KBM-7 (cell line): ENCODE data around the gene SH3RF1.
"Not testable (repeated sequence)": the region's sequence is repeated elsewhere in the genome, so short reads cannot be mapped to it uniquely, and the experiment has no call there.

Source experiments
- DNase-seq: peaks from one replicate; pipeline ENCODE4 v3.0.0-alpha.2; 2015
- in situ Hi-C: fragments of 300-500 bp; cut with MboI; formaldehyde crosslinking; loops from 2 replicates; pipeline ENCODE4 v1.14.3; 2020; ENCODE audit warnings: low sequenced_read_pairs, low pct_unique_long_range_greater_than_20kb, mixed read lengths

Gene SH3RF1

GRCh38 chr4:169279108-169279507 lies 8.4 kb upstream of the SH3RF1 start:
- in situ Hi-C loops = no loop called here
- no peak for DNase-seq

GRCh38 chr4:169278624-169279023 lies 7.9 kb upstream of the SH3RF1 start:
- DNase-seq = no peak
- in situ Hi-C loops = no loop called here

- in situ Hi-C loops, DNase-seq: not testable (repeated sequence)
Observed at GRCh38 chr4:169277838-169278237, 7.1 kb upstream of the SH3RF1 start.

DNA sequence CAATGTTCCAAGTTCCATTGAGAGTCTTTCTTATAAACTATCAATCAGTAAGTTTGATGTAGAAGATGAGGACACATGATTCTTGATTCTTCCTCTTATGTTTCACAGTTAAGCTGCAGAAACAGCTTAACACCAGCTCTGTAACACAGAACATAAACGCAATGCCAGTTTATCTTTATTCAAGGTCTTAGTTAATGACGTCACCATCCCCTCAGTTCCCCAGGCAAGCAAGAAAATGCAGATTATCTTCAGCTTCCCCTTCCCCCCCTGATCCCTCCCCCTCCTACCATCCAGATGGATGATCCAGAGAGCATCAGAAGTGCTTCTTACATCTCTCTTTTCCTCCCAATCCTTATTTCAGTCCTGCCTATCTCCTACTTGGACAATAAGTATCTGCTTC lies 4.4 kb upstream of the SH3RF1 start:
- DNase-seq = no peak
- in situ Hi-C loops = no loop called here

DNA sequence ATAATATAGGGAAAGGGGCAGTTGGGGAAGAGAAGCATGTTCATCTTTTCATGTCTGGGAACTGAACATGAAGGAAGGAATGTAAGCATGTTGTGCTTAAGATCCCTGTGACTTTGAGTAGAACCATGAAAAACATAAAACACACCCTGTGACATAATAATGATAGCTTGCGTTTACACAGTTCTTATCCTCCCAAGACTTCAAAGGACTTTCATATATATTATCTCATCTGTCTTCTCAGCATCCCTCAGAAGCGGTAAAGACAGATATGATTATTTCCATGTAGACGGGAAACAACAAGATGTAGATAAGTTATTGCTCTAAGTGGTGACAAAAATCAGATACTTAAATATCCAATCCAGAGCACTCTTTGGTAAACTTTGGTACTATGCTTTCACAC lies 3.3 kb upstream of the SH3RF1 start:
- no peak for DNase-seq
- in situ Hi-C loops = no loop called here

- DNase-seq = no peak
- in situ Hi-C loops = no loop called here
Observed at GRCh38 chr4:169272265-169272886, 1.6 kb upstream of the SH3RF1 start.

- no peak for DNase-seq
- in situ Hi-C loops = no loop called here
Observed at GRCh38 chr4:169271692-169272007, 894 bp upstream of the SH3RF1 start.

GRCh38 chr4:169269916-169270809 lies 593 bp downstream of the SH3RF1 start:
- peak; percentile 75 for DNase-seq
- in situ Hi-C loops = no loop called here

- no peak for DNase-seq
Observed at GRCh38 chr4:169268951-169269760, 1.6 kb downstream of the SH3RF1 start.

GRCh38 chr4:169267070-169267469 lies 3.7 kb downstream of the SH3RF1 start:
- in situ Hi-C loops = no loop called here
- DNase-seq = no peak

More at GRCh38 chr4:169268951-169269760, 1.6 kb downstream of the SH3RF1 start:
- in situ Hi-C loops = no loop called here

GRCh38 chr4:169266661-169267060 lies 4.1 kb downstream of the SH3RF1 start:
- in situ Hi-C loops = no loop called here
- DNase-seq = no peak

GRCh38 chr4:169266081-169266480 lies 4.7 kb downstream of the SH3RF1 start:
- no peak for DNase-seq
- in situ Hi-C loops = no loop called here

GRCh38 chr4:169263791-169264392 lies 6.9 kb downstream of the SH3RF1 start:
- in situ Hi-C loops = no loop called here
- peak; percentile 31 for DNase-seq

- DNase-seq = no peak
- in situ Hi-C loops = no loop called here
Observed at GRCh38 chr4:169260217-169260866, 10.4 kb downstream of the SH3RF1 start.

GRCh38 chr4:169259271-169259670 lies 11.5 kb downstream of the SH3RF1 start:
- no peak for DNase-seq
- in situ Hi-C loops = no loop called here

DNA sequence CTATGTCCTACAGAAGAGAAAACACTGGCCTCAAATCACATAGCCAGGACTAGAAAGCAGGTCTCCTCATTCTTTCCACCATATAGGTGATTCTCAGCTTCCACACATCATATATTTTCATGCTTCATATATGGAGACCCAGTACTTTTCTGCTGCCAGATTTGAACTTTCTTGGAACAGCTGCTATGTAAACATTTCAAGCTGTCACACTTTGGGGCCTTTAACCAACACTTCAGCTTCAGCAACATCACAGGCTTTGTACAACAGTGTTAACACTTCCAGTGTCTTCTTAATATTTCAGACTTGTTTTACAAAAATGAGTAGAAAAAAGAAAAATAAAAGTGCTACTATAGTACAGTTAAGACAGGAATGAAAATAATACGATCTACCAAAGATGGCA lies 12.6 kb downstream of the SH3RF1 start:
- in situ Hi-C loops = no loop called here

GRCh38 chr4:169256856-169257761 lies 13.6 kb downstream of the SH3RF1 start:
- peak; percentile 22 for DNase-seq
- in situ Hi-C loops = no loop called here

More for the DNA sequence above, 12.6 kb downstream of the SH3RF1 start:
- DNase-seq = no peak

- in situ Hi-C loops = no loop called here
Observed at GRCh38 chr4:169256101-169256612, 14.6 kb downstream of the SH3RF1 start.

More at GRCh38 chr4:169256101-169256612, 14.6 kb downstream of the SH3RF1 start:
- no peak for DNase-seq
